Gastroesophageal sphincter (tissue), 3 donors: ENCODE results near the gene KLK14.

Source experiments
- EP300 ChIP-seq: sonication (generic); formaldehyde crosslinking; IDR thresholded peaks from one replicate; pipeline ENCODE4 v1.6.1; 2017; ENCODE audit warnings: antibody characterized with exemption, mild to moderate bottlenecking
- POLR2A ChIP-seq, 2 donors: fragments of 450-650 bp; IDR thresholded peaks; one replicate each; pipeline ENCODE4 v1.6.1; 2017; ENCODE audit warnings: antibody characterized with exemption in 2 of 2, mild to moderate bottlenecking in 2 of 2, moderate library complexity in 1 of 2
- POLR2AphosphoS5 ChIP-seq: sonication (generic); formaldehyde crosslinking; IDR thresholded peaks from one replicate; pipeline ENCODE4 v1.6.1; 2017; ENCODE audit warnings: antibody characterized with exemption
- TF ChIP-seq, protein P1 (sequence below), 4 experiments: fragments of 200-600 bp in 2 of 4; fragments of 450-650 bp in 2 of 4; sonication (generic) in 1 of 4; IDR thresholded peaks; one replicate each; pipeline ENCODE4 v1.5.1; 2017 to 2019; ENCODE audit warnings: antibody characterized with exemption in 4 of 4, mild to moderate bottlenecking in 2 of 4, moderate library complexity in 2 of 4

DNA sequence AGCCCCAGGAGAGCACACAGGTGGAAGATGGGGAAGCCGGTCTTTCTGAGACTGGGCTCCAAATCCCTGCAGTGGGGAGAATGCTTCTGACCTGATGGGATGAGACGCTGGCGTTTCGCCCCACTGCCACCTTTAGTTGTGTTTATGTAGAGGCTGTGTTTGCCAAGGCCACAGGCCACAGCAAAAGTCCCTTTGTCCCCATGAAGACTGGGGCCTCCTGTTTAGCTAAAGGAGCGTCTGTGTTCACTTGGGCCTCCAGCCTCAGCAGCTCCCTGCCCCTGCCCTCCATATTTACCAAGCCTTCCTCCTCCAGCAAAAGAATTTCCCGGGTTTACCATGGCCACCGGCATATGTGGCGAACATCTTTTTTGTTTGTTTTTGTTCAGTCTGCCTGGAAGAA, 10.4 kb upstream of the KLK14 start:
- TF ChIP-seq, protein P1, sequence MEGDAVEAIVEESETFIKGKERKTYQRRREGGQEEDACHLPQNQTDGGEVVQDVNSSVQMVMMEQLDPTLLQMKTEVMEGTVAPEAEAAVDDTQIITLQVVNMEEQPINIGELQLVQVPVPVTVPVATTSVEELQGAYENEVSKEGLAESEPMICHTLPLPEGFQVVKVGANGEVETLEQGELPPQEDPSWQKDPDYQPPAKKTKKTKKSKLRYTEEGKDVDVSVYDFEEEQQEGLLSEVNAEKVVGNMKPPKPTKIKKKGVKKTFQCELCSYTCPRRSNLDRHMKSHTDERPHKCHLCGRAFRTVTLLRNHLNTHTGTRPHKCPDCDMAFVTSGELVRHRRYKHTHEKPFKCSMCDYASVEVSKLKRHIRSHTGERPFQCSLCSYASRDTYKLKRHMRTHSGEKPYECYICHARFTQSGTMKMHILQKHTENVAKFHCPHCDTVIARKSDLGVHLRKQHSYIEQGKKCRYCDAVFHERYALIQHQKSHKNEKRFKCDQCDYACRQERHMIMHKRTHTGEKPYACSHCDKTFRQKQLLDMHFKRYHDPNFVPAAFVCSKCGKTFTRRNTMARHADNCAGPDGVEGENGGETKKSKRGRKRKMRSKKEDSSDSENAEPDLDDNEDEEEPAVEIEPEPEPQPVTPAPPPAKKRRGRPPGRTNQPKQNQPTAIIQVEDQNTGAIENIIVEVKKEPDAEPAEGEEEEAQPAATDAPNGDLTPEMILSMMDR (IDR thresholded peaks at IDR 0.05) = no peak
- no peak for TF ChIP-seq POLR2A (IDR thresholded peaks at IDR 0.05)
- no peak for TF ChIP-seq POLR2AphosphoS5
- no peak for TF ChIP-seq EP300
